GM23338 (cell line): Measurements from ENCODE around the gene PLSCR4. TPM values are rescaled to one million over a fixed set of nuclear protein-coding genes. Genes with fewer than 3 reads are reported as not detected.

Source experiments
- ATAC-seq: fragments of 200-7000 bp; cut with Tn5 transposase; 3 replicates; pipeline ENCODE4 v1.9.1; 2020
- DNase-seq: peaks from one replicate; pipeline ENCODE4 v3.0.0-alpha.2; 2015; ENCODE audit warnings: low spot score
- H2AFZ ChIP-seq: fragments of 200-600 bp; sonication (generic); 2 replicates; pipeline ENCODE4 v1.8.0; 2016; ENCODE audit warnings: antibody characterized with exemption, mild to moderate bottlenecking, moderate library complexity
- H3F3A ChIP-seq: fragments of 200-600 bp; sonication (generic); replicated peaks from 2 replicates; pipeline ENCODE4 v1.8.0; 2017; ENCODE audit warnings: antibody characterized with exemption, mixed run types, low read depth
- H3K27ac ChIP-seq: fragments of 200-600 bp; sonication (generic); 2 replicates; pipeline ENCODE4 v1.6.1; 2016; ENCODE audit warnings: low read depth
- H3K27me3 ChIP-seq: fragments of 200-600 bp; sonication (generic); 2 replicates; pipeline ENCODE4 v1.8.0; 2016; ENCODE audit warnings: mild to moderate bottlenecking, mixed run types, moderate library complexity; ENCODE audit not compliant: insufficient read depth
- H3K36me3 ChIP-seq: fragments of 200-600 bp; sonication (generic); 2 replicates; pipeline ENCODE4 v1.8.0; 2016; ENCODE audit warnings: mild to moderate bottlenecking; ENCODE audit not compliant: insufficient read depth
- H3K4me1 ChIP-seq: fragments of 200-600 bp; sonication (generic); 2 replicates; pipeline ENCODE4 v1.8.0; 2016; ENCODE audit warnings: mild to moderate bottlenecking, moderate library complexity; ENCODE audit not compliant: insufficient read depth
- H3K4me2 ChIP-seq: fragments of 200-600 bp; sonication (generic); 2 replicates; pipeline ENCODE4 v1.7.1; 2017; ENCODE audit warnings: mixed run types
- H3K4me3 ChIP-seq: fragments of 200-600 bp; sonication (generic); 2 replicates; pipeline ENCODE4 v1.6.1; 2016; ENCODE audit warnings: mixed run types
- H3K79me2 ChIP-seq: fragments of 200-600 bp; sonication (generic); replicated peaks from 2 replicates; pipeline ENCODE4 v1.8.0; 2017; ENCODE audit warnings: mild to moderate bottlenecking; ENCODE audit not compliant: insufficient read depth
- H3K9me2 ChIP-seq: fragments of 200-600 bp; sonication (generic); 2 replicates; pipeline ENCODE4 v1.8.0; 2017; ENCODE audit not compliant: insufficient read depth
- H4K20me1 ChIP-seq: fragments of 200-600 bp; sonication (generic); replicated peaks from 2 replicates; pipeline ENCODE4 v1.8.0; 2017; ENCODE audit warnings: mild to moderate bottlenecking; ENCODE audit not compliant: insufficient read depth
- H3K27ac Mint-ChIP-seq: 2 replicates; pipeline ENCODE4 v1.8.0; 2020; ENCODE audit warnings: inconsistent platforms, mild to moderate bottlenecking, moderate library complexity, mixed read lengths
- H3K27me3 Mint-ChIP-seq: 3 replicates; pipeline ENCODE4 v1.8.0; 2022; ENCODE audit warnings: low read depth, mild to moderate bottlenecking, moderate library complexity, mixed read lengths, inconsistent platforms; ENCODE audit not compliant: insufficient read depth, poor library complexity
- H3K36me3 Mint-ChIP-seq: 3 replicates; pipeline ENCODE4 v1.8.0; 2021; ENCODE audit warnings: low read depth, mild to moderate bottlenecking, inconsistent platforms, moderate library complexity, mixed read lengths
- H3K4me1 Mint-ChIP-seq: 3 replicates; pipeline ENCODE4 v1.8.0; 2020; ENCODE audit warnings: mild to moderate bottlenecking, inconsistent platforms, mixed read lengths
- H3K4me3 Mint-ChIP-seq: 3 replicates; pipeline ENCODE4 v1.8.0; 2021; ENCODE audit warnings: moderate library complexity, mild to moderate bottlenecking, inconsistent platforms, mixed read lengths
- H3K9me3 Mint-ChIP-seq: 3 replicates; pipeline ENCODE4 v1.8.0; 2020; ENCODE audit warnings: moderate library complexity, mild to moderate bottlenecking, inconsistent platforms, mixed read lengths
- CREB1 ChIP-seq: fragments of 250-450 bp; sonication (Bioruptor Pico); IDR thresholded peaks from 2 replicates; pipeline ENCODE4 v1.5.0; 2020; ENCODE audit warnings: low read depth, mild to moderate bottlenecking, moderate library complexity
- EZH2 ChIP-seq: fragments of 200-600 bp; sonication (generic); IDR thresholded peaks from one replicate; pipeline ENCODE4 v1.8.0; 2017; ENCODE audit warnings: antibody characterized with exemption, mild to moderate bottlenecking, low read depth; ENCODE audit not compliant: unreplicated experiment
- EZH2phosphoT487 ChIP-seq: fragments of 200-600 bp; sonication (generic); IDR thresholded peaks from one replicate; pipeline ENCODE4 v1.8.1; 2018; ENCODE audit warnings: antibody characterized with exemption; ENCODE audit not compliant: unreplicated experiment
- NANOG ChIP-seq: IDR thresholded peaks from 2 replicates; pipeline ENCODE4 v1.6.1; 2016; ENCODE audit warnings: antibody characterized with exemption, borderline replicate concordance
- STAT1 ChIP-seq: IDR thresholded peaks from one replicate; pipeline ENCODE4 v1.6.1; 2016; ENCODE audit warnings: antibody characterized with exemption; ENCODE audit not compliant: unreplicated experiment
- ZNF114 ChIP-seq: fragments of 250-450 bp; sonication (Bioruptor Pico); IDR thresholded peaks from 2 replicates; pipeline ENCODE4 v1.5.0; 2020; ENCODE audit warnings: mild to moderate bottlenecking, moderate library complexity
- ZNF331 ChIP-seq: fragments of 250-450 bp; sonication (Bioruptor Pico); IDR thresholded peaks from 2 replicates; pipeline ENCODE4 v1.5.0; 2020; ENCODE audit warnings: low read depth, mild to moderate bottlenecking, moderate library complexity
- ZNF462 ChIP-seq: fragments of 250-450 bp; sonication (Bioruptor Pico); IDR thresholded peaks from 2 replicates; pipeline ENCODE4 v1.5.0; 2020; ENCODE audit warnings: mild to moderate bottlenecking, moderate library complexity
- polyA plus RNA-seq: library from polyadenylated mRNA; unstranded; fragments of >200 nt; fragmentation: Nextera tagmentation; extraction: Ambion mirVana; gene quantifications from 2 replicates; pipeline ENCODE4 v1.2.1, GENCODE V29; 2016
- total RNA-seq: library from RNA; depleted of rRNA; stranded (reverse); fragments of >200 nt; shearing (Covaris generic); gene quantifications from 2 replicates; pipeline ENCODE4 v1.2.3, GENCODE V29; 2014

The PLSCR4 gene
- total and polyA plus RNA-seq, 2 experiments from 2014 or later: 1.4 to 5.2 TPM

DNA sequence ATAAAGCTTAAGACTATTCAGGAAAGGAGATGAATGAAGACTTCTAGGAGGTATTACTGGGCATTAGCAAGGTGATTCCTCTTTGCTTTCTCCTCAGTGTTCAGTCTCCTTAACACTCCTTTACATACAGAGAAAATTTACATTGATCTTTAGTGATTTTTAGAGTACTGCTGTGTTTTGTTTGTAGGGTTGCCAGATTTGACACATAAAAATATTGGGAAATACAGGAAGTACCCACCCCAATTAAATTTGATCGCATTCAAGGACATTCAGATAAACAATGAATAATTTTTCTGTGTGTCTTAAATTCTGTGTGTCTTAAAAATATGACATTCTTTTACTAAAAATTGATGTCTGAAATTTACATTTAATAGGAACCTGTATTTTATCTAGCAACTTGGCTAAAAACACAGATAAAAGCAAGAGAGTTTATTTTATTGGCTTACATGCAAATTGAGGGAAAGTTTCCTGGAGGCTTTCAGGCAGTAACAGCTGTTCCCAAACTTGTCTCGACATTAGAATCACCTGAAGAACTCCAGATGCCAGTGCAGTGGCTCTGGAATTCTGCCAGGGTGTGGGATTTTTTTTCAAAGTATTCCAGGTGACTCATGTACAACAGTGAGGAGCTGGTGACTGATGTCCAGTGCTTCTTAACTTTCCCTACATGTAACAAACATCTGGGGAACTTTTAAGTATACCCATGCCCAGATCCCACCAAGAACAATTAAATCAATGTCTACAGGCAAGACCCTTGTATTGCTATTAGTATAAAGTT is 66.5 kb downstream of the PLSCR4 start (continued):
- TF ChIP-seq EZH2phosphoT487: no peak
- TF ChIP-seq NANOG: no peak
- no peak for TF ChIP-seq CREB1 (CRISPR knock-in tag)
- no peak for TF ChIP-seq ZNF114 (CRISPR knock-in tag)
- no peak for TF ChIP-seq ZNF462 (CRISPR knock-in tag)
- TF ChIP-seq ZNF331 (CRISPR knock-in tag): no peak
- no peak for TF ChIP-seq STAT1

- no peaks in the 10 kb centered on the region; the same call in 2 of the 3 replicates for H3K36me3 Mint-ChIP-seq
- no peak for TF ChIP-seq CREB1 (CRISPR knock-in tag)
- no peak for TF ChIP-seq EZH2
- no peak for TF ChIP-seq STAT1
- TF ChIP-seq ZNF114 (CRISPR knock-in tag): no peak
- no peak for TF ChIP-seq EZH2phosphoT487
- H3K27ac Mint-ChIP-seq: no peak overlapping the region
- ATAC-seq (no peak), DNase-seq (no peak)
- Histone ChIP-seq H3F3A (no peaks in the 10 kb centered on the region), H3K27me3 (no peaks in the 10 kb centered on the region), H3K4me1 (no peaks in the 10 kb centered on the region), H3K4me2 (no peak overlapping the region), H4K20me1 (no peaks in the 10 kb centered on the region), H2AFZ (peak overlapping the region; percentile 12; the same call in 1 of the 2 replicates), H3K4me3 (no peak overlapping the region), H3K79me2 (no peaks in the 10 kb centered on the region), H3K9me2 (no peaks in the 10 kb centered on the region), H3K27ac (no peak overlapping the region), H3K36me3 (no peaks in the 10 kb centered on the region)
- no peaks in the 10 kb centered on the region for H3K9me3 Mint-ChIP-seq
- no peaks in the 10 kb centered on the region for H3K4me1 Mint-ChIP-seq
- peaks cover 2% of the 10 kb centered on the region for H3K27me3 Mint-ChIP-seq
- no peak overlapping the region for H3K4me3 Mint-ChIP-seq
These were observed 69.7 kb downstream of the PLSCR4 start for GRCh38 chr3:146181216-146181615.
